ENCODE measurements around the gene ZNF830. TPM values are rescaled to one million over a fixed set of nuclear protein-coding genes. Genes with fewer than 3 reads are reported as not detected.

The ZNF830 gene, protein sequence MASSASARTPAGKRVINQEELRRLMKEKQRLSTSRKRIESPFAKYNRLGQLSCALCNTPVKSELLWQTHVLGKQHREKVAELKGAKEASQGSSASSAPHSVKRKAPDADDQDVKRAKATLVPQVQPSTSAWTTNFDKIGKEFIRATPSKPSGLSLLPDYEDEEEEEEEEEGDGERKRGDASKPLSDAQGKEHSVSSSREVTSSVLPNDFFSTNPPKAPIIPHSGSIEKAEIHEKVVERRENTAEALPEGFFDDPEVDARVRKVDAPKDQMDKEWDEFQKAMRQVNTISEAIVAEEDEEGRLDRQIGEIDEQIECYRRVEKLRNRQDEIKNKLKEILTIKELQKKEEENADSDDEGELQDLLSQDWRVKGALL
- total RNA-seq (10 to 100 TPM in 6 of 9 donors, 1 to 10 TPM in 3; 5.9 to 16.9 (median 11.5) TPM), polyA plus RNA-seq (10 to 100 TPM in 1 of 3 donors, 1 to 10 TPM in 2; 6.1 to 13.4 (median 8.9) TPM)
- long read RNA-seq, donor 1, transcript ZNF830-201 (1 exons, 2,246 nt), result major isoform, 16 of 16 reads
- long read RNA-seq, donor 1, partial matches to known transcripts, result 0 of 16 reads
- long read RNA-seq, donor 1, other reads (novel, unspliced or antisense), result 0 of 16 reads
- long read RNA-seq, donor 2, transcript ZNF830-201 (1 exons, 2,246 nt), result major isoform, 10 of 10 reads
- long read RNA-seq, donor 2, partial matches to known transcripts, result 0 of 10 reads
- long read RNA-seq, donor 2, other reads (novel, unspliced or antisense), result 0 of 10 reads
- long read RNA-seq, donor 3, transcript ZNF830-201 (1 exons, 2,246 nt), result major isoform, 8 of 9 reads
- long read RNA-seq, donor 3, partial matches to known transcripts, result 0 of 9 reads
- long read RNA-seq, donor 3, other reads (novel, unspliced or antisense), result 0 of 9 reads
- long read RNA-seq, donor 4, transcript ZNF830-201 (1 exons, 2,246 nt), result major isoform, 15 of 15 reads
- long read RNA-seq, donor 4, partial matches to known transcripts, result 0 of 15 reads
- long read RNA-seq, donor 4, other reads (novel, unspliced or antisense), result 0 of 15 reads
- long read RNA-seq, donor 5, transcript ZNF830-201 (1 exons, 2,246 nt), result major isoform, 18 of 18 reads
- long read RNA-seq, donor 5, partial matches to known transcripts, result 0 of 18 reads
- long read RNA-seq, donor 5, other reads (novel, unspliced or antisense), result 0 of 18 reads
- long read RNA-seq, donor 6, transcript ZNF830-201 (1 exons, 2,246 nt), result major isoform, 5 of 5 reads
- long read RNA-seq, donor 6, partial matches to known transcripts, result 0 of 5 reads
- long read RNA-seq, donor 6, other reads (novel, unspliced or antisense), result 0 of 5 reads
- long read RNA-seq, donor 7, partial matches to known transcripts, result 0 of 2 reads
- long read RNA-seq, donor 7, other reads (novel, unspliced or antisense), result 0 of 2 reads
- long read RNA-seq, donor 8, transcript ZNF830-201 (1 exons, 2,246 nt), result major isoform, 17 of 17 reads
- long read RNA-seq, donor 8, partial matches to known transcripts, result 0 of 17 reads
- long read RNA-seq, donor 8, other reads (novel, unspliced or antisense), result 0 of 17 reads
- long read RNA-seq, donor 9, transcript ZNF830-201 (1 exons, 2,246 nt), result major isoform, 12 of 12 reads
- long read RNA-seq, donor 9, partial matches to known transcripts, result 0 of 12 reads
- long read RNA-seq, donor 9, other reads (novel, unspliced or antisense), result 0 of 12 reads
- long read RNA-seq, donor 10, transcript ZNF830-201 (1 exons, 2,246 nt), result major isoform, 5 of 5 reads
- long read RNA-seq, donor 10, partial matches to known transcripts, result 0 of 5 reads
- long read RNA-seq, donor 10, other reads (novel, unspliced or antisense), result 0 of 5 reads

- 0 to 1% (median 1%) methylated on average over 23 to 65 of the region's 65 CpGs for WGBS, 4 donors
- intact Hi-C loops (cut with DNase I), result no loop called here
- TF ChIP-seq, protein P1, sequence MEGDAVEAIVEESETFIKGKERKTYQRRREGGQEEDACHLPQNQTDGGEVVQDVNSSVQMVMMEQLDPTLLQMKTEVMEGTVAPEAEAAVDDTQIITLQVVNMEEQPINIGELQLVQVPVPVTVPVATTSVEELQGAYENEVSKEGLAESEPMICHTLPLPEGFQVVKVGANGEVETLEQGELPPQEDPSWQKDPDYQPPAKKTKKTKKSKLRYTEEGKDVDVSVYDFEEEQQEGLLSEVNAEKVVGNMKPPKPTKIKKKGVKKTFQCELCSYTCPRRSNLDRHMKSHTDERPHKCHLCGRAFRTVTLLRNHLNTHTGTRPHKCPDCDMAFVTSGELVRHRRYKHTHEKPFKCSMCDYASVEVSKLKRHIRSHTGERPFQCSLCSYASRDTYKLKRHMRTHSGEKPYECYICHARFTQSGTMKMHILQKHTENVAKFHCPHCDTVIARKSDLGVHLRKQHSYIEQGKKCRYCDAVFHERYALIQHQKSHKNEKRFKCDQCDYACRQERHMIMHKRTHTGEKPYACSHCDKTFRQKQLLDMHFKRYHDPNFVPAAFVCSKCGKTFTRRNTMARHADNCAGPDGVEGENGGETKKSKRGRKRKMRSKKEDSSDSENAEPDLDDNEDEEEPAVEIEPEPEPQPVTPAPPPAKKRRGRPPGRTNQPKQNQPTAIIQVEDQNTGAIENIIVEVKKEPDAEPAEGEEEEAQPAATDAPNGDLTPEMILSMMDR (IDR thresholded peaks at IDR 0.05), result peak in 1 of 6 experiments; percentile 1
- TF ChIP-seq POLR2A (IDR thresholded peaks at IDR 0.05), result peak; percentile 61 to 80
These were observed at the start of gene ZNF830, which contains the start of gene CCT6B for GRCh38 chr17:34961093-34961911. Gene ZNF830 (plus strand): TSS chr17:34961540. CDS start chr17:34961567, 27 bp downstream. Gene CCT6B (minus strand): TSS chr17:34961460. CDS start chr17:34961393, 67 bp downstream.

DNA sequence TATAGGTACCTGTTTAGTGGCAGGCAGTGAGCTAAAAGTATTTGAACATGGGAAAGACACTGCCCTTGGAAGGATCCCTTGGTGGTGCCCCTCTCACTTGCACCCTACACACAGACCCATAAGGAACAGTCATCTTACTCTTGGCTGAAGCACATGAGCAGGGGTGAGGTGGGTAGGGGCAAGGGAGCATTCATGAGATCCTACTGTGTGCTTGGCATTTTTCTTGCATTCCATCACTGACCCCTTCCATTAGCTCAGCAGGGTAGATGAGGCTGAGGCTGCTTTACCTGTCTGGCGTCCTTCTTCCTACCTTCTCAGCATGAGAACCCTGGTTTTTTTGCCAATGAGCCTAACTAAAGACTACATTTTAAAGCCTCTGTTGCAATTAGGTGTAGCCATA, 48.3 kb upstream of the ZNF830 start:
- Histone ChIP-seq H3K27ac (no peak overlapping the region), H3K36me3 (replicated peaks in 1 of 2) (no peaks in the 10 kb centered on the region), H3K9me3 (replicated peaks in 1 of 3) (no peaks in the 10 kb centered on the region), H3K4me3 (no peak overlapping the region), H3K4me1 (replicated peaks in 1 of 2) (no peaks in the 10 kb centered on the region), H3K27me3 (no peaks in the 10 kb centered on the region)
- TF ChIP-seq POLR2A (IDR thresholded peaks at IDR 0.05), result no peak
- TF ChIP-seq, protein P1 (IDR thresholded peaks at IDR 0.05), result no peak
- WGBS, 4 donors, result 56 to 85% (median 72%) methylated on average over 1 of the region's 1 CpG
- DNase-seq, result no peak
- intact Hi-C loops (cut with DNase I), result no loop called here

More at GRCh38 chr17:34961093-34961911, at the start of gene ZNF830, which contains the start of gene CCT6B:
- H3K4me3 ChIP-seq, result peak within 1 kb of the TSS; percentile 62 to 91 (median 82)
- peak; percentile 93 to 98 (median 93) for DNase-seq
- no peaks in the 10 kb centered on the region for H3K9me3 ChIP-seq (replicated peaks in 1 of 3)
- H3K4me1 ChIP-seq (replicated peaks in 1 of 2), result peaks cover 8 to 25% of the 10 kb centered on the region in 2 donors
- H3K27me3 ChIP-seq, result no peaks in the 10 kb centered on the region
- peak within 1 kb of the TSS; percentile 76 to 96 (median 91) for H3K27ac ChIP-seq
- H3K36me3 ChIP-seq (replicated peaks in 1 of 2), result peaks cover 0 to 23% of the 10 kb centered on the region in 2 donors

DNA sequence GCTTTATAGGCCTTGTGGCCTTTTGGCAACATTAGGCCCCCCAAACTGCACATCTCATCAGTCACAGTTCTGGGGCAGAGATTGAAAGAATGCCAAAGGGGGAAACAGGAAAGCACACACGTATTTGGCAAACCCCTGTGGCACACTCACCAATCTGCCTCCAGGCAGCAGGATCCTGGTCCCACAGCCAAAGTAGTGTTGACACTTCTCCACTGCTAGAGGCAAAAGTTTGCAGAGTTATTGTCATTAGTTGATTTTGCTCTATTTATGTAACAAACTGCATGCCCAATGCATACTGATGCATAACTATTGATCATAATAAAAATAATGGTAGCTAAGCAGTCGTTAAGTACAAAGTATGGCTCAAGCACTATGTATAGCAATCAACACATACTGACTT, 45.2 kb upstream of the ZNF830 start:
- Histone ChIP-seq H3K4me1 (replicated peaks in 1 of 2) (no peaks in the 10 kb centered on the region), H3K36me3 (replicated peaks in 1 of 2) (no peaks in the 10 kb centered on the region), H3K9me3 (replicated peaks in 1 of 3) (no peaks in the 10 kb centered on the region), H3K27me3 (no peaks in the 10 kb centered on the region), H3K27ac (no peak overlapping the region), H3K4me3 (no peak overlapping the region)
- TF ChIP-seq, protein P1 (IDR thresholded peaks at IDR 0.05), result no peak
- no peak for TF ChIP-seq POLR2A (IDR thresholded peaks at IDR 0.05)
- intact Hi-C loops (cut with DNase I), result no loop called here
- no peak for DNase-seq
- WGBS, 4 donors, result 72 to 91% (median 77%) methylated on average over 1 to 2 of the region's 2 CpGs
